Activated gamma-delta T cell (primary cell): ENCODE measurements around the gene CELSR1.
"Not testable (repeated sequence)": the region's sequence is repeated elsewhere in the genome, so short reads cannot be mapped to it uniquely, and the experiment has no call there.

ENCODE experiments used
- DNase-seq: peaks from one replicate; lab custom pipeline; 2025; lab: John Stamatoyannopoulos, UW

The CELSR1 gene

DNA sequence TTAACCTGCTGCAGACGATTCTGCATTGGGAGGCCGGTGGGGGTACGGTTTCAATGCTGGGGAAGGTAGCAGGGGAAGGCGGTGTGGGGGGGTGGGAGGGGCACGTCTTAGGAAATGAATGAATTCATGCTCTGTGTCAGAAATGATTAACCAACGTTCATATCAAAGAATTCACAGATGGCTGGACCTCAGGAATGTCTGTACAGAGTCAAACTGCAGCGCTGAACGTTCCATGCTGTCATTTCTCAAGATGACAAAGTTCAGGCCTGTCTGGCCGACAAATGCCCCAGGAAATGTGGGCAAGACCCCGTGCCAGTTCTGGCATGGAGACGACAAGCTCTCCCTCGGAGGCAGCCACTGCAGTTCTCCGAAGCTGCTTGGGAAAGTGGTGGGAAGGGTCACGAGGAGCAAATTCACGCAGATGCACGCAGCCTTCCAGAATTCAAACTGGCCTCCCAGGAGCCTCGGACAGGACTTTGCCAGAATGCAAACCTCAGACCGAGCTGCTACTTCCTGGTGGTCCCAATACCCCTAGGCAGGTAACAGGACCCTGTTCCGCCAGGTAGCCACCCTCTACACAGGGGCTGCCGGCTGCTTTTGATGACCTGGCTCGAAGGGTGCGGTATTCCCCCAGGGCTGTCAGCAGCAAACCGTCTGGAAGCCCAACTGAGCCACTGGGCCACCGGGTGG, 120.4 kb downstream of the CELSR1 start:
- no peak for DNase-seq

DNA sequence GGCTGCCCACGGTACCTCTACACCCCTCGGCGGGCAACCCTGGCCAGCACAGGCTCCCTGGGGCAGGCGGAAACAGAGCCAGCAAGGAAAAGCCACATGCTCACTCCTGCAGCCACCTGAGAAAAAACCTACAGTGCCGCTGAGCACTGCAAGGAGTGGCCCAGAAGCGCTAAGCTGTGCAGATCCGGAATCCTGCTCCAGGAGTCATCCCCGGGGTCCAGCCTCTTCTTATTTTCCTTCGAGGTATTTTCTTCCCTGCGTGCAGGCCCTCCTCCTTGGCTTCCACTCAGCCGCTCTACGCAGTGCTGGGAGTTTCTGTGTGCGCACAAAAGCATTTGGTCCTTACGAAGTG, 120.9 kb downstream of the CELSR1 start:
- DNase-seq: no peak

DNA sequence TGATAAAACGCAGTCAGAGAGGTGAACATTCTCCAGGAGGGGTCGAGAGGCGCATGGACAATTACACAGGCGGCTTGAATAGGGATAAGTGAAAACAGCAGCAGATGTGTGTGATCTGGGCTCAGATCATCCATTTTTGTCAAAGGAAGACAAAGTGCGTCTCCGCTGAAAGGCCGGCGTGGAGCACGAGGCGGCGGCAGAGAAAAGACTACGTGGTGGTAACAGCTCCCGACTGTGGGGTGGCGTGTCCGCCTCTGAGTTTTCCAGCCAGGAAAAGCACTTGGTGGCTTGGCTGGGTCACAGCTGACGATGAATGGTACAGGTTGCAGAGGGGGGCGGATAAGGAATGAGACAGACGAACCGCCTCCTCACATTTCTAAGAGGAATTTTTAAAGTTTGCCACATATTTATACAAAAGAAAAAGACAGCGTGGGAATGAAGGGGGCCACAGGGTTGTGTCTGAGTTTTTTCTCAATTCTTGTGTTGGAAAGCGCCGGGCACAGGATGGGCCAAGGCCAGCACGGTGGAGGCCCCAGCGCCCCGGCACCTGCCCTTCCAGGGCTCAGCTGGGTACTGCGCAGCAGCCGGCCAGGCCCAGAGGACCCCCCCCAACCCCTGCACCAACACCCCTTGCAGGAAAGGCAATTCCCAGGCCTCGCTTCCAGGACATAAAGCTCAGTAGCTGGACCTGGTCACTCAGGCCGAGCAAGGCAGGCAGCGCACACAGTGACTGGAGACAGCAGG, 121.5 kb downstream of the CELSR1 start:
- DNase-seq: no peak

DNA sequence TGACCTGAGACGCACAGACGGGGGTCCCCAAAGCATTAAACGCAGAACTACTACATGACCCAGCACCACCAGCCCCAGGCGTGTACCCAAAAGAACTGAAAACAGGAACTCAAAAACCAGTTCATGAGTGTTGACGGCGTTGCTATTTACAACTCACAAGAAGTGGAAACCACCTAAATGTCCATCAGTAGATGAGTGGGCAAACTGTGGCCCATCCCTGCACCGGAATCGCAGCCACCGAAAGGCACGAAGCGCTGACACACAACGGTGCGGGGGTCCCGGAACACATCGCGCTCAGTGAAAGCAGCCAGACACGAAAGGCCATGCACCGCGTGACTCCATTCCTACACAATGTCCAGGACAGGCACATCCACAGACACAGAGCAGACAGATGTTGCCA, 122.7 kb downstream of the CELSR1 start:
- DNase-seq: no peak

DNA sequence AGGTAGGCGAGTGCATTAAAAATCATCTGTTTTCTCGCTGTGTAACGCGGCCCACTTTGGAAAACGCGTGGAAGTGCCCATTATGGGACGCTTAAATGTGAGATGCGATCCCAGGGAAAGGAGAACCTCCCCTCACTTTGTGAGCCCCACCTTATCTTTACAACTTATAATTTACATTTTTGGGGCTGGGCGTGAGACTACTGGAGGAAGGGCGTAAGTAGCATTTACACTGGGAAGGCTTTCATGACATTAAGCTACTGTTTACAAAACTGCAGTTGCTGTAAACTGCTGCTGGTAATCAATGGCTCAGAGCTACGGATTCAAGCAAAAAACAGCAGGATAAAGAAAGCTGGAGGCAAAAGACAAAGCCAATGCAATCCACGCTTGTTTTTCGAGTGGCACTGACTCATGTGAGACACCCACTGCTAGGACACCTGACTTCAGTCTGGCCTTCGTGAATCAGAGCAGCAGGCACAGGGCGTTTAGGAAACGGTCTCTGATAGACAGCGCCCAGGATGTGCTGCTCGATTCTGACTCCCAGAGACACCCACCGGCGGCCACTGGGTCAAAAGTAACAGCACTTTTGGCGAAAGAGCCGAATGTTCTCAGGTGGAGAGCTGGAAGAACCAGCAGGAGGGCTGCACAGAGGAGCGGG, 123.6 kb downstream of the CELSR1 start:
- no peak for DNase-seq

DNA sequence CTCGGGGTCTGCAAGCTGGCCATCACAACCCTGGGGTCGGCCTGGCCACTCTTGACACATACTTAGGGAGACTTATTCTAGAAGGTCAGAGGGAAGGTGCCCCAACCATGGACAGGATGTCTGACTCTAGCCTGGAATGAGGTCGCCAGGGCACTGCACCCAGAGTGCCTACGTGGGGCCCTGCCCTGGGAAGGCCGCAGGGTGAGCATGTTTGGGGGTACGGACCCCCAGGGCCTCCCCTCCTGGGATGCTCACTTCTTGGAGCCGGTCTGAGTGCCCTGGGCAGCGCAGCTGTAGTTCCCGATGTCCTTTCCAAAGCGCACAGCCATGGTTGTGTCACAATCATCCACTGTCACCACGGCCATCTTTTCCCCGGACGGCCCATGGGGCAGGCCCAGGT, 126.1 kb downstream of the CELSR1 start:
- DNase-seq: no peak

DNA sequence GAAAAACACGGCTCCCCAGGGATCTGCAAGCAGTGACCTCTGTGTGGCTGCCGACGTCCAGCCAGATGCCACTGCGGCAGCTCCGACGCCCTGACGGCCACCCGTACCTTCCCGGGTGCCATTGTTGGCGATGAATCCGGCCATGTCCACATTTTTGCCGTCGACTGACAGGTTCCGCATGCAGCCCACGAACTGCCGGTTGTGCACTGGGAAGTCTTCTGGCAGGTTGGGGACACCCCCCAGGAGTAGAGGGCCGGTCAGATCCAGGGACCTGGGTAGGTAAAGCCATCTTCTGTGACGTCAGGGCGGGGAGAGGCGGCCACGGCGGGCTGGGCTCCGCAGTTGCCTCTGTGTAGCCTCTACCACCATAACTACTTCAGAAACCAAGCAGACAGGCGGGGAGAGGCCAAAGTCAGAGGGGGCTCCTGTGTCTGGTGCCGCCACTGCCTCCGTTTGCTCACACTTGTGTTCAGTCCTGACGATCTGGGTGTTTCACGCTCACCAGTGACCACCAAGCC, 127.1 kb downstream of the CELSR1 start:
- DNase-seq: no peak

DNA sequence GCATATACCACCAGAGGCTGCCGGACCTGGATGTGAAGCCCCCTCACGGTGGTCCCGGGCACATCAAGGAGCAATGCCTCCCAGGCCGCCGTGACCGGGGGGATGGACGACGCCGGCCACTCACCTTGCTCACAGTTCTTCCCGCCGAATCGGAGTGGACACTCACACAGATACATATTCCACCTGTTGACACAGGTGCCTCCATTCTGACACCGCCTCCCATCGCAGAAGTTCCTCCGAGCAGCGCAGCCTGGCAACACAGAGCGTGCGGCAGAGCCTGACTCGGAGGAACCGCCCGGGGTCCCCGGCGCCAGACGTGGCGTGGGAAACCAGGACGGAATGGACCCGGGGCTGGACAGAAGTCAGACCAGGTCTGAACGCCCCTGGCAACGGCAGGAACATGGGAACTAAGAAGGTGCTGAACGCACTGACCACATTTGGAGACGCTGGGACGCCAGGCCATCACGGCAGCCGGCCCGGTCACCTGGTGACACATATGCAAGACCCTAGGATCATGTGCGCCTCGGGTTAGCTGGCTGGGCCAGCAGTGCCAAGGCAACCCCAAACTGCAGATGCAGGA, 127.7 kb downstream of the CELSR1 start:
- DNase-seq: no peak

DNA sequence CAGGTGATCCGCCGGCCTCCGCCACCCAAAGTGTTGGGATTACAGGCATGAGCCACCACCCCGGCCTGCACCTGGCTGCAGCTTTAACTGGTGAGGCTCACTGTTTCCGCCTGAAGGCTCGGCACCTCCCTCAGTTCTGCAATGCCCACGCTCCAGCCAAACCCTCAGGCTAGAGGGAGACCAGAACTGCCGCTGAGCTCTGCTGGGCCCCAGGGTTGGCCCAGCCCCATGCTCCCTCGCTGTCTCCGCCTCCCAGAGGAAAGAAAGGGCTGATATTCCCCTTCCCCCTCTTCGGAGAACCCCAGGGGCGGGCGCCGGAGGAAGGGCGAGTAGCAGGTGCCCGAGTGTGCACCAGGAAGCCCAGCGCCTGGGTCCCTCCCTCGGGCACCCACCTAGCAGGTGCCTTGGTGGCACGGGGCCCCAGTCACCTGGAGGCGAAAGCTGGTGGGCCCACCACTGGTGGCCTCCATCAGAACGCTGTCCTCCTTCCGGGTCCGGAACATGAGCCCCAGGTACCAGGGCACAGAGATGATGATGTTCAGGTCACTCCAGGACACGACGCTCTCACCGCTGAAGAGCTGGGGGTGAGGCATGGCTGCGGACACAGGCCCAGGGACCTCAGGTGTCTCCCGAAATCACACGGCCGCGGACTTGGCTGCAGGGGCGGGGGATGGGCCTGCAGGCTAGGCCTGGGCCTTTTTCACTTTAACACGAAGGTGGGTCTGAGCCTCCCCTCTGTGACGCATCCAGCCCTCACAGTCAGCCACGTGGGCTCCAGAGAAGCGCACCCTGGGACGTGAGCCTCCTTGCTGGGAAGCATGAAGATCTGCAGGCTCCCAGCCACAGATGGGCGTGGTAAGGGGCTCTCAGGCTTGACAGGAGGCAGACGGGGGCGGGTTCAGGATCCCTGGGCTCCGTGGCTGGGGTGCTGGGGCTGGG, 128.6 kb downstream of the CELSR1 start:
- no peak for DNase-seq

DNA sequence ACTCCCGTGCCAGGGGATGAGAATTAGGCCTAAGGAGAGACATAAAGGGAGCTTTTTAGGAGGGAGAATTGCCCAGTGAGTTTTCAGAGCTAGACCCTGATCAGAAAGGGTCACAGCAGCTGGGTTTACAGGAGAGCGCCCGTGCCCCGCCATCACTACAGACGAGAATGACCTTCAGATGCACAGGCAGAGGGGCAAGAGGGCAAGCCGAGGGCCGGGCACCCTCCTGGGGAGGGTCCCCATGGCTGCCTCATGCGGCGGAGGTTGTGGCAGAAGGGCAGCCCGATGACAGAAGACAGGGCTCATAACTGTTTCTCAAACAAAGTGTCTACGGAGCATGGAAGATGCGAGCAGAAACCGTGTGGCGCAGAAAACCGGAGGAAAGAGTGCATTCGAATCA, 129.7 kb downstream of the CELSR1 start:
- DNase-seq: no peak

DNA sequence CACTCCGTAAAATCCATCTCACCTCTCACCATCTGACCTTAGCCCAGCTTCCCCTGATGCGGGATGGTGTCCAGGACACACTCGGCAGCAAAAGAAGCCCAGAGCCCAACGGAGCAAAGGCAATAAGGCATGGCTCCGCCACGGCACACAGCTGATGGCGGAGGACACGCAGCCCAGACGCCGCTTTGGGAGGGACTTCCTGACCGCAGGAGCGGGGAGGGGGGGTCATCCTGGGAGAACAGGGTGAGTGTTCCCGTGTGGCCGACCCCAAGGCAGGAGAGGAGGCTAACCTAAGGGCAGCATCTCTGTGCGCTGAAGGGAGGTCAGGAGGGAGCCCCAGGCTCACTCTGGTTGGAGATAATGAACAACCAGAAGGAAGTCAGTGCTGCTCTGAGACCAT, 130.6 kb downstream of the CELSR1 start:
- no peak for DNase-seq

DNA sequence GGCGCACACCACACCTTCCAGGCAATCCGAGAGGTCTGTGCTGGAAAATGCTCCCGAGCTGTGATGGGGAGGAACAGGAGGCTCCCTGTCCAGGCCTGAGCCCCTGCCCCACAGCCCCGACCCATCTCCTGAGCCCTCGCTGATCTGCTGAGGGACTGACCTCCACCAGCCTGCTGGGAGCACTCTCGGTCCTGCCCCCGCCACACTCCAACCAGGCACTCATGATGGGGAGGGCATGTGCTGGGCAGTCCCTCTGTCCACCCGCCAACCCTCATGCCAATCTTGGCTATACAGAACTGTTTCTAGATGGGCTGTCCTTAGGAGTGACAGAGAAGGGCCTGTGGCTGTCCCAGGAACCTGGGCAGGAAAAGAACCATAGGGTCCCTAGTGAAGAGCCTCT, 131.1 kb downstream of the CELSR1 start:
- DNase-seq: no peak

DNA sequence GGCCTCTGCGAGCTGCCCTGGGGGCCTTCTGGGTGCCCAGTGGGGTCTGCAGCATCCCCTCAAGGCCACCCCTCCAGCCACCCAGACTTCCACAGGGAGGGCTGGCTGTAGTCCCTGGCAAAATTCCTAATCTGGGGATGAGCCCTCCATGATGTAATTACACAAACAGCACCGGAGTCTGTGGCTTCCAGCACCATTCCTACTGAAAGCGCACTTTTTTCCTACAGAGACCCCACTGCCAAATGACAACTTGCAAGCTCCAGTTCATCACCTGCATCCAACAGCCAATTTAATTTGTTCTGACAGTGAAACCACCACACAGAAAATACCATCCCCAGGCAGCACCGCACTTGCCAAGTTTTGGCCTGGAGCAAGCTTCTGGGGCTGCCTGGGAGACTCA, 131.5 kb downstream of the CELSR1 start:
- DNase-seq: no peak

DNA sequence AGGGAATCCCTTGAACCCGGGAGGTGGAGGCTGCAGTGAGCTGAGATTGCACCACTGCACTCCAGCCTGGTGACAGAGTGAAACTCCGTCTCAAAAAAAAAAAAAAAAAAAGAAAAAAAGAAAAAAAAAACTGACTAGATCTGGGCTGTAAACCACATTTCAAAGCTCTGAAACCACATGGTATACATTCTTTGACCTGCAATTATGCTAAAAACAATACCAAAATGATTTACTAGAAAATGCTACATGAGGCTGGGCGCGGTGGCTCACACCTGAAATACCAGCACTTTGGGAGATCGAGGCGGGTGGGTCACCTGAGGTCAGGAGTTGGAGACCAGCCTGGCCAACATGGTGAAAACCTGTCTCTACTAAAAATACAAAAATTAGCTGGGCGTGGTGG, 133.5 kb downstream of the CELSR1 start:
- DNase-seq: not testable (repeated sequence)

DNA sequence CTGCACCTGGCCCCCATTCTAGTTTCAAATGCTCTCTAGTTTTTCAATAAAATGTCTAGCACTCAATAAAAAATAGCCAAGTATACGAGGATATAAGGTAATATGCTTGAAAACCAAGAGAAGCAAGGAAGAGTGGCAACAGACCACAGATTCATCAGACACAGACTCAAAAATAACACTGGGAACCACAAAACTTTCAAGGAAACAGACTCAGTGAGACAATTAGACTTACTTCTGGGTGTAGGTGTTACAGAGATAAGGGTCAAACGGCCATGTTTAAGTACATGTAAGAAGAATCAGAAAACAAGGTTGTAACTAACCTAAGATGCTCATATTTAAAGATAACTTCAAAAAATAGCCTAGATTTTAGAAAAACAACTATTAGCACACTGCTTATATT, 134.9 kb downstream of the CELSR1 start:
- no peak for DNase-seq

DNA sequence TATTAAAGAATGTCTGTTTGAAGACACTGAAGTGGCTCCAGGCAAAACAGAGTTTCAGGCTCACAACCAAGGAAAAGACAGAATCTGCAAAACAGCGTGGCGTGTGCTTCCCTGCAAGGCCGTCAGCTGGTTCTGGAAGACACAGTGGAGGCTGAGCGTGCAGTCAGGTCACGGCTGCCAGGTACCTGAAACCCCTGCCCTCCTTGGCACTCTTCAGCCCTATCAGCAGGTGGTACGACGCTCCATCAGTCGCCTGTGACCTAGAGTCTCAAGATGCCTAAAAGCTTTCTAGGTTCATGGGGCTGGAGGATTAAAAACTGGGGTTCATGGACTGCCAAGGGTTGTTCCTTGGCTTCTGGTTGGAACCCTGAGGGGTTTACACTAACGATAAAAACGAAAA, 136.1 kb downstream of the CELSR1 start:
- no peak for DNase-seq

DNA sequence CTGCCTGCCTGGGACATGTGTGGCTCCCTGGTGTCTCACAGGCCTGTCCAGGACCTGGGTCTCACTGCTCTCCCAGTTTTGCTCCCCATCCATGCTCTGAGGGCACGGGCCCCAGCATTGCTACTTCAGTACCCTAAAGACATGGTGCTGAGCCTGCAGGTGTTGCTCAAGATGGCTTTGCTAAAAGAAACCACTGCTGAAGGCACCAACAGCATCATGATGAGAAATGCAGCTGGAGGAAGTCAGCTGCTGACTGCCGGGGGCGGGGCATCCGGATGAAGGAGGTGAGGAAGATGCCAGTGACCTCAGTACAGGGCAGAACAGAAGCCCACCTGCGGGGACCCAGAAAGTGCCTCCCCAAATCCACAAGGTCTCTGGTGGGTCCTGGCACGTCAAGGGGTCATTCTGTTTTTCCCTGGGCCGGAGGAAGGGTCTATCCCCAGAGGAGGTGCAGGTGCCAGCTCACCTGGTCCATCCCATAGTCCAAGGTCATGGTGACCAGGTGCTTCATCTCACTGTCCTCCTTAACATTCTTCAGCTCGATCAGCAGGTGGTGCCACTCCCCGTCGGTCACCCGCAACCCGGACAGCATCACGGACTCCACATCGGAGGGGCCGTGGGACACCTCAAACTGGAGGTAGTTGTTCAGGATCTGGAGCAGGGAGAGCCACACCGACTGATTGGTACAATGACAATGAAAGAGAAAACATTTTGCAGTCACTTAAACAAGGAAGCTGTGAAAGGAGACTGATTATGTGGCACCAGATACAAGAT, 138.0 kb downstream of the CELSR1 start:
- no peak for DNase-seq

DNA sequence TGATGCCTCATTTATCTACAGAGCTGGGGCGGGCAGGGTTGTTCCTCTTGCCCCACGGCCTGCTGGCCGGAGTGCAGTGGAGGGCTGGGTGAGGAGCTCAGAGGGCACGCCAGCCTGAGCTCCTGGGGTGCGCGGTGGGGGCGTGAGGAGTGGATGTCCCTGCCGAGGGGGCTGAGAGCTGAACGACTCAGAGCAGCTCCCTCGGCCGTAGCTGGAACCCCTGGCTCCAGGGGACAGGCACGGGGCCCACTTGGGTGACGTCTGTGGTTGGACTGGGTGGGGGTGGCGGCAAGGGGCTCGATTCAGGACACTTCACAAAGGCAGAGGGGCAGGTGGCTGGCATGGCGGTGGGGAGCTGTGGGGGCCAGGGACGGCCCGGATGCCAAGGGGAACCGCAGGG, 139.5 kb downstream of the CELSR1 start:
- DNase-seq: no peak

DNA sequence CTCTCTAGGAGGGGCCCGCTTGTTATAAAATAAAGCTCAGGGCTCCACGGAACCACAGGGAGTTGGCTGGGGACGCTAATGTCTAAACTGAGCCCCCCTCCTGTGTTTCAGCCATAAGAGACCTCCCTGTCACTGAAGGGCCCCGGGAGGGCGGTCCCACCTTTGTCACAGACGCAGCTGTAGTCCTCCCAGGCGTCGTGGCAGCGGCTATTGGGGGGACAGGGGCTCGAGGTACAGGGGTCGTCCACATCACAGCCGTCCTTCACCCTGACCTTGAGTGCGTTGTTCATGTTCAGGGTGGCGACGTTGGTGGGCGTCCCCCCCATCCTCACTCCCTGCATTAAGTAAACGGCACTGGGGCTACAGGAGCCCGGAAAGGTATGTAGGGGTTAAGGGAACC, 139.9 kb downstream of the CELSR1 start:
- DNase-seq: no peak

DNA sequence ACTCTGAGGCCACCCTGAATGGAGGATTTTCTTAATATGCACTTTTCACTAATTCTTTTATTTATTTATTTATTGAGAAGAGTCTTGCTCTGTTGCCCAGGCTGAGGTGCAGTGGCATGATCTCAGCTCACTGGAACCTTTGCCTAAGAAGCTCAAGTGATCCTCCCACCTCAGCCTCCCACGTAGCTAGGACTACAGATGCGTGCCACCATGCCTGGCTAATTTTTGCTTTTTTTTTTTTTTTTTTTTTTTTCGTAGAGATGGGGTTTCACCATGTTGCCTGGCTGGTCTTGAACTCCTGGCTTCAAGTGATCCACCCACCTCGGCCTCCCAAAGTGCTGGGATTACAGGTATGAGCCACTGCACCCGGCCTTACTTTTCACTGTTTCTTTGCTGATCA, 140.4 kb downstream of the CELSR1 start:
- DNase-seq: not testable (repeated sequence)

DNA sequence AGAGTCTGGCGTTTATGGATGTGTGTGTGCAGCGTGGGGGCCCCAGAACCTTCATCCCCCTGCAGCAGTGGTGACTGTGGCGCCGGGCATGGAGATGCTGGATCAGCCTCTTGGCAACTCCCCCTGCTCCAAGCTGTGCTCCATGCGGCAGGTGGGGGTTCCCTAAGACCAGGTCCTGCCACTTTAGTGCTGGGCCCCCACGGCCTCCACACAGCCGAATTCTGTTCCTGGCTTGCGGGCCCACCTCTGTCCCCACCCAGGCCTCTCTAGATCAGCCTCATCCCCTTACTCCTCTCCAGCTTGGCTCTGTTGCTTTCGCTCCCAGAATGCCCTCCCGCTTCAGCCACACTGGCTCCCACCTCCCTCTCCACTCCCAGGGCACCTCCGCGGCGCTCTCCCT, 142.3 kb downstream of the CELSR1 start:
- DNase-seq: no peak
